SKM-1 treated with dmso at 0.1 percent for 144 hours (cell line): ENCODE results near the gene RABGAP1L.
"Not testable (repeated sequence)": the region's sequence is repeated elsewhere in the genome, so short reads cannot be mapped to it uniquely, and the experiment has no call there.

ENCODE experiments used
- DNase-seq: peaks from one replicate; lab custom pipeline; 2025; ENCODE audit not compliant: unreplicated experiment; lab: John Stamatoyannopoulos, UW

The RABGAP1L gene

DNA sequence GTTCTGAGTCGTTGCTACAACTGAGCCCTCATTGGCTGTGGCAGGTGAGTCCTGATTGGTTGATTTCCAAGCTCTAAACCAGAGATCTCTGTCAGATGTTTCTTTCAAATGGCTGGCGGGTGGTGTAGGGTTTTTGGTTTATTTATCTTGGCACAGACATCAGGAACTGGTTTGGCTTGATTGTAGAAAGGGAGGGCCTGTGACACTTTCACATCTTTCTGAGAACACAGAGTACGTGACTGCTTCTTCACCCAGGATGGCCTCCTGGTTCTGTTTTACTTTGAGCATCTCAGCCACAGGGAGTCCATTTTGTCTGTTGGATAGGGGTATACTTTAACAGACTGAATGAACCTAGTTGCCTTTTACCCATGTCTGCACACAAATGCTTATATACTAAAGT, 199.0 kb downstream of the RABGAP1L start:
- no peak for DNase-seq

- no peak for DNase-seq
Observed at GRCh38 chr1:174358786-174359453, 199.6 kb downstream of the RABGAP1L start.

- DNase-seq: no peak
Observed at GRCh38 chr1:174359454-174359805, 200.1 kb downstream of the RABGAP1L start.

DNA sequence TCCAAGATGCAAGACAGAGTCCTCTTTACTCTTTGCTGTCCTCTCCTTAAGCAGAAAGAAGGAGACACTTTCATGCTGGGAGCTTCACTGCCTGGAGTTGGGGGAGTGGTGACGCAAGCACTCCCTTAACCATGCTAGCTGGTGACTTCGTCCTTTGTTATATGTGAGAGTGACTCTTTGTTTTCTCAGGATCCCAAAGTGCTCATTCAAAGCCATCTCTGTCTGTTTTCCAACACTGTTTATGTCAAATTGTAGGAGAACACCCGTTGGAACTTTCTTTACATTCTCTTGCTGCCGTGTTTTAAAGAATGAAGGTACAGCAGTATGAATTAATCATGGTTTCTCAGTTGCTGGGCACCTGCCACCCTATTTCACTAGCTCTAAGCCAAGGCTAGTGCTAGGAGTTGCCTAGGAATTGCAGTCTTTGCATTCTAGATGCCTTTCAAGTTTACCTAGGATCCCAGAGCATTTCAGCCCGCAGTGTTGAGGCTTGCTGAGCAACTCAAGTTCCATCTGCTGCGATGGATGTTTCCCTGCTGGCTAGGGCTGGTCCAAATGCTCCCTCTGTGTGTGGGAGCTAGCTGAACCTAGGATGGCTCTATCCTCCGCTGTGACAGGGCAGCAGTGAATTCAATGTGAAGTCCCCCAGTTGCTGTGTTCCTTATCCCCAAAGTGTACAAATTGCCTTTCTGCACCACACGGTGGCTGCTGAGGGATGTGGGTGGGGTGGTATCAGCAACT, 205.8 kb downstream of the RABGAP1L start:
- DNase-seq: no peak

- no peak for DNase-seq
Observed at GRCh38 chr1:174366946-174367345, 207.6 kb downstream of the RABGAP1L start.

GRCh38 chr1:174367892-174368291, 208.6 kb downstream of the RABGAP1L start:
- no peak for DNase-seq

GRCh38 chr1:174376030-174376429, 216.7 kb downstream of the RABGAP1L start:
- DNase-seq: no peak

- DNase-seq: no peak
Observed at GRCh38 chr1:174391716-174392115, 232.4 kb downstream of the RABGAP1L start.

- no peak for DNase-seq
Observed at GRCh38 chr1:174393885-174394284, 234.6 kb downstream of the RABGAP1L start.

GRCh38 chr1:174397261-174397660, 237.9 kb downstream of the RABGAP1L start:
- DNase-seq: no peak

GRCh38 chr1:174398246-174398645, 238.9 kb downstream of the RABGAP1L start:
- DNase-seq: no peak

GRCh38 chr1:174399211-174399610, 239.9 kb downstream of the RABGAP1L start:
- no peak for DNase-seq

- DNase-seq: no peak
Observed at GRCh38 chr1:174401075-174401474, 241.8 kb downstream of the RABGAP1L start.

- DNase-seq: no peak
Observed at GRCh38 chr1:174405219-174405618, 245.9 kb downstream of the RABGAP1L start.

GRCh38 chr1:174406421-174406820, 247.1 kb downstream of the RABGAP1L start:
- no peak for DNase-seq

- DNase-seq: no peak
Observed at GRCh38 chr1:174407665-174408064, 248.3 kb downstream of the RABGAP1L start.

DNA sequence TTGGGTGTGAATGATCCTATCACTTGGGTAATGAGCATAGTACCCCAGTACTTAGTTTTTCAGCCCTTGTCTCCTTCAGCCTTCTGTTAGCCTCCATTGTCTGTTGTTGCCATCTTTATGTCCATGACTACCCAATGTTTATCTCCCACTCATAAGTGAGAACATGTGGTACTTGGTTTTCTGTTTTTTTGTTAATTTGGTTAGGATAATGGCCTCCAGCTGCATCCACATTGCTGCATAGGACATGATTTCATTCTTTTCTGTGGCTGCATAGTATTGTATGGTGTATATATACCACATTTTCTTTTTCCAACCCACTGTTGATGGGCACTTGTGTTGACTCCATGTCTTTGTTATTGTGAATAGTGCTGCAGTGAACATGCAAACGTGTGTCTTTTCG, 248.8 kb downstream of the RABGAP1L start:
- no peak for DNase-seq

DNA sequence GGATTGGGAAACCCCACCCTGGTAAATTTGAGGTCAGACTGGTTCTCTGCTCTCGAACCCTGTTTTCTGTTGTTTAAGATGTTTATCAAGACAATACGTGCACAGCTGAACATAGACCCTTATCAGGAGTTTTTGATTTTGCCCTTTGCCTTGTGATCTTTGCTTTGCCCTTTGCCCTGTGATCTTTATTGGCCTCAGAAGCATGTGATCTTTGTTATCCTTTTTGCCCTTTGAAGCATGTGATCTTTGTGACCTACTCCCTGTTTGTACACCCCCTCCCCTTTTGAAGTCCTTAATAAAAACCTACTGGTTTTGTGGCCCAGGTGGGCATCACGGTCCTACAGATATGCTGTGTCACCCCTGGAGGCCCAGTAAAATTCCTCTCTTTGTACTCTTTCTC, 250.5 kb downstream of the RABGAP1L start:
- DNase-seq: not testable (repeated sequence)

DNA sequence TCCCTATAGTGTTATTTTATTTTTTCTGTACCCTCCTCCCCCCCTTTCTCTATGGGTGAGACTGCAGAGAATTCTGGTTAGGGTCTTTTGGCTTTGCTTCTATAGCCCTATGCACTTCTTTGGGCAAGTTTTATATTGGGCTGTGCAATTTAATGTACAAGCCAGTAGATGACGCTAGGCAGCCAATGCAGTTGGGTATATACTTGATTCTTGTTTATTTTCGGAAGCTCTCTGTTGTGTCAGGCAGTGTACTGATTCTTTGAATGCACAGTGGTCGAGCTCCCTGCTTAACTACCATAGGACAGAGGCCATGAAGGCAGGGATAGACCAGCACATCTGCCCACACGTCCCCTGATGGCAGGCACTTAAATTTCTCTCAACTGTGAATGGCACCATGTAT, 254.3 kb downstream of the RABGAP1L start:
- no peak for DNase-seq

DNA sequence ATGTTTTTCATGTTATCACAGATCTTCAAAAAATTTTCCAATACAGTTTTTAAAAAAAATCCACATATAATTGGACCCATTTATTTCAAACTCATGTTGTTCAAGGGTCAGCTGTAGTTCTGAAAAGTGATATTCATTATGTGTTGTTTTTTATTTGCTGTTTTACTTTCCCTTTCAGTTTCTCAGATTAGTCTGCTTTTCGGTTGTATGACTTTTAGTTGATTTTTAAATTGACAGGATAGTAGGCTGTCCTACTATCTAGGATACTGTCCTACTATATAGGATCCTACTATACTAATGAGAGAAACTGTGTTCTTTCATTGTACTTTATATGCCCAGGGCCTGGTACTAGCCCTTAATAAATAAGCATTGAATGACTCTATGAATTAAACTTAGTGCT, 254.9 kb downstream of the RABGAP1L start:
- no peak for DNase-seq

DNA sequence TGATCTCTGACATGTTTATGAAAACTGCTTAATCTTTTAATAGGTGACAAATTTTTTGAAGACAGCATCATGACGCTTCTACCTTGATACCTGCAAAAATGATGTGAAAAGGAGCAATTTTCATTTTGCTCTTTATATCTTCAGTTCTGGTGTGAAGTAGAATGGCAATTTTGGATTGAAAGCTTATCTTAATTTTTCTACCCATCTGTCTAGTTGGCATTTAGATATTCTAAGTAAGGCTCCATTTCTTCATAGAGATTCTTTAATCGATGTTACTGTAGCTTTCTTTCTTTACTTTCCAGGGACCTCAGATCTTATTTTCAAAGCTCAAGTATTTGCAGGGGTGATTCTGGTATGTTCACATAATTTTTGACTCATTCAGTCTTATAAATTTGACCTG, 256.2 kb downstream of the RABGAP1L start:
- no peak for DNase-seq

- no peak for DNase-seq
Observed at GRCh38 chr1:174417921-174418320, 258.6 kb downstream of the RABGAP1L start.

GRCh38 chr1:174425121-174425520, 265.8 kb downstream of the RABGAP1L start:
- DNase-seq: no peak
